HCT116 (cell line): Measurements from ENCODE around the gene ATAT1. TPM values are rescaled to one million over a fixed set of nuclear protein-coding genes. Genes with fewer than 3 reads are reported as not detected.

Source experiments
- ATAC-seq: fragments of 200-7000 bp; cut with Tn5 transposase; 2 replicates; pipeline ENCODE4 v1.9.1; 2020; ENCODE audit warnings: mild to moderate bottlenecking, moderate library complexity
- BruUV-seq: library from RNA; stranded (reverse); fragments of 400-500 nt; replicated peaks from 2 replicates; lab custom pipeline; 2021; lab: Mats Ljungman, UMichigan
- CTCF ChIA-PET: fragments of 300-600 bp; sonication (Branson Sonifier 250); formaldehyde crosslinking; loops from one replicate; lab custom pipeline; 2021; ENCODE audit warnings: antibody characterized with exemption; lab: Charles Lee
- POLR2A ChIA-PET: fragments of 300-600, 350-600 bp; sonication (Branson Sonifier 250); formaldehyde crosslinking; loops from one replicate; lab custom pipeline; 2021; ENCODE audit warnings: antibody characterized with exemption; lab: Charles Lee
- RAD21 ChIA-PET, 2 experiments: fragments of 300-600 bp; sonication (Branson Sonifier 250); formaldehyde crosslinking; loops; one replicate each; lab custom pipeline; 2023; ENCODE audit warnings: low total read pairs in 2 of 2; ENCODE audit not compliant: uncharacterized antibody in 2 of 2, unreplicated experiment in 2 of 2, low non-redundant PET in 1 of 2; lab: Charles Lee
- DNase-seq: peaks from one replicate; pipeline ENCODE4 v3.0.0-alpha.2; 2010; ENCODE audit warnings: low read depth, low spot score
- H2AFZ ChIP-seq: fragments of 200-600 bp; shearing (Covaris generic), sonication (generic); 2 replicates; pipeline ENCODE4 v1.6.1; 2017; ENCODE audit warnings: low read depth, mixed run types, mixed read lengths, antibody characterized with exemption, low read length; ENCODE audit not compliant: poor library complexity, severe bottlenecking
- H3K27ac ChIP-seq: 2 replicates; pipeline ENCODE4 v1.5.1; 2012; ENCODE audit warnings: low read depth, low read length
- H3K27me3 ChIP-seq: fragments of 200-600 bp; sonication (generic); 2 replicates; pipeline ENCODE4 v1.6.1; 2016; ENCODE audit warnings: mixed run types, low read length, mixed read lengths; ENCODE audit not compliant: insufficient read depth
- H3K36me3 ChIP-seq, 2 experiments: fragments of 200-500 bp in 1 of 2; fragments of 200-600 bp in 1 of 2; sonication (Bioruptor generic) in 1 of 2; sonication (generic) in 1 of 2; 2 replicates each; pipeline versions ENCODE4 v1.5.1 to v1.6.1; 2014 to 2016; ENCODE audit warnings: low read length in 2 of 2, inconsistent platforms in 1 of 2, mixed read lengths in 1 of 2, mixed run types in 1 of 2; ENCODE audit not compliant: insufficient read depth in 2 of 2, control insufficient read depth in 1 of 2
- H3K4me1 ChIP-seq, 2 experiments: fragments of 200-600 bp in 1 of 2; sonication (generic) in 1 of 2; 2 replicates each; pipeline versions ENCODE4 v1.5.1 to v1.6.1; 2012 to 2017; ENCODE audit warnings: low read length in 2 of 2, inconsistent platforms in 1 of 2, mild to moderate bottlenecking in 1 of 2, mixed read lengths in 1 of 2, mixed run types in 1 of 2, moderate library complexity in 1 of 2; ENCODE audit not compliant: insufficient read depth in 2 of 2, control insufficient read depth in 1 of 2
- H3K4me2 ChIP-seq: fragments of 200-600 bp; sonication (generic); 2 replicates; pipeline ENCODE4 v1.6.1; 2017; ENCODE audit warnings: mixed run types, low read length, mixed read lengths
- H3K4me3 ChIP-seq, 2 experiments: fragments of 200-600 bp in 1 of 2; sonication (generic) in 1 of 2; replicated peaks in 1 of 2; 2 replicates each; pipeline ENCODE4 v1.5.1; 2011 to 2016; ENCODE audit warnings: low read length in 2 of 2, control low read depth in 1 of 2, low read depth in 1 of 2, mild to moderate bottlenecking in 1 of 2, mixed read lengths in 1 of 2, mixed run types in 1 of 2
- H3K79me2 ChIP-seq: fragments of 200-600 bp; sonication (generic); 2 replicates; pipeline ENCODE4 v1.6.1; 2017; ENCODE audit warnings: mild to moderate bottlenecking, mixed run types, low read length, moderate library complexity, mixed read lengths; ENCODE audit not compliant: insufficient read depth
- H3K9ac ChIP-seq: fragments of 200-600 bp; sonication (generic); 2 replicates; pipeline ENCODE4 v1.6.1; 2016; ENCODE audit warnings: low read length, mixed read lengths
- H3K9me2 ChIP-seq: fragments of 200-600 bp; sonication (generic), shearing (Covaris generic); 2 replicates; pipeline ENCODE4 v1.6.1; 2017; ENCODE audit warnings: mixed run types, mild to moderate bottlenecking, moderate library complexity; ENCODE audit not compliant: insufficient read depth
- H3K9me3 ChIP-seq, 2 experiments: fragments of 200-500 bp in 1 of 2; fragments of 200-600 bp in 1 of 2; sonication (Bioruptor generic) in 1 of 2; sonication (generic) in 1 of 2; 2 replicates each; pipeline ENCODE4 v1.6.1; 2014 to 2017; ENCODE audit warnings: low read length in 2 of 2, mixed read lengths in 2 of 2, inconsistent platforms in 1 of 2, low read depth in 1 of 2, mild to moderate bottlenecking in 1 of 2, mixed run types in 1 of 2, moderate library complexity in 1 of 2; ENCODE audit not compliant: control insufficient read depth in 1 of 2, insufficient read depth in 1 of 2
- H4K20me1 ChIP-seq: fragments of 200-600 bp; sonication (generic), shearing (Covaris generic); 2 replicates; pipeline ENCODE4 v1.6.1; 2017; ENCODE audit warnings: mixed run types, mild to moderate bottlenecking, moderate library complexity; ENCODE audit not compliant: insufficient read depth
- FOSL1 ChIP-seq: IDR thresholded peaks from 2 replicates; pipeline ENCODE4 v1.6.1; 2012; ENCODE audit warnings: low read depth
- POLR2AphosphoS5 ChIP-seq: IDR thresholded peaks from 2 replicates; pipeline ENCODE4 v1.6.1; 2011; ENCODE audit warnings: mild to moderate bottlenecking, low read depth, low read length, moderate library complexity
- RAD21 ChIP-seq: IDR thresholded peaks from 2 replicates; pipeline ENCODE4 v1.6.1; 2012; ENCODE audit warnings: low read depth, mild to moderate bottlenecking
- SIN3A ChIP-seq: IDR thresholded peaks from 2 replicates; pipeline ENCODE4 v1.6.1; 2012; ENCODE audit warnings: low read depth
- intact Hi-C: fragments of 100-400 bp; cut with micrococcal nuclease; formaldehyde crosslinking; loops from 2 replicates; pipeline ENCODE4 v1.10.0; 2022
- total RNA-seq: library from RNA; stranded (reverse); gene quantifications from one replicate; pipeline ENCODE4 v1.2.1, GENCODE V29; 2021; ENCODE audit not compliant: unreplicated experiment
- TF ChIP-seq, protein P1 (sequence below): IDR thresholded peaks from 2 replicates; pipeline ENCODE4 v1.6.1; 2011; ENCODE audit warnings: mild to moderate bottlenecking, low read length, moderate library complexity; ENCODE audit not compliant: insufficient replicate concordance; ENCODE audit errors: extremely low read depth
- TF ChIP-seq, protein P2 (sequence below): IDR thresholded peaks from 2 replicates; pipeline ENCODE4 v1.6.1; 2012
- TF ChIP-seq, protein P3 (sequence below): IDR thresholded peaks from 2 replicates; pipeline ENCODE4 v1.6.1; 2012; ENCODE audit warnings: low read depth

Gene ATAT1
- total RNA-seq, 1 experiment from 2014 or later, result 19.8 TPM

DNA sequence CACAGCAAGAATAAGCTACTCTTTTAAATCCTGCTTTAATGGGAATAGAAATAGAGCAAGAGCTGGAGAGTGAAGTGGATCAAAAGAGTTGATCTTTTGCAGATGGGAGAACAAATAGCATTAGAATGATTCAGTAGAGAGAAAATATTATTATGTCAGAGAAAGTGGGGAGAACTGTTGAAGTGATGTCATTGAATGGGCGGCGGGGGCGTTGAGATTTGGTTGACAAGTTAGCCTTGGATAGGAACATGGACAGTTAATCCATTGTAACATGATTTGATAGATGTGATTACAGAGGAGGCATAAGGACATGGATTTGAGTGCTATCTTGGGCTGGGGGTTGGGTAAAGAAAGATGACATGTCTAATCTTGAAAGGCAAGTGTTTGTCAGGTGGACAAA, 9.2 kb downstream of the ATAT1 start (continued):
- TF ChIP-seq, protein P1, sequence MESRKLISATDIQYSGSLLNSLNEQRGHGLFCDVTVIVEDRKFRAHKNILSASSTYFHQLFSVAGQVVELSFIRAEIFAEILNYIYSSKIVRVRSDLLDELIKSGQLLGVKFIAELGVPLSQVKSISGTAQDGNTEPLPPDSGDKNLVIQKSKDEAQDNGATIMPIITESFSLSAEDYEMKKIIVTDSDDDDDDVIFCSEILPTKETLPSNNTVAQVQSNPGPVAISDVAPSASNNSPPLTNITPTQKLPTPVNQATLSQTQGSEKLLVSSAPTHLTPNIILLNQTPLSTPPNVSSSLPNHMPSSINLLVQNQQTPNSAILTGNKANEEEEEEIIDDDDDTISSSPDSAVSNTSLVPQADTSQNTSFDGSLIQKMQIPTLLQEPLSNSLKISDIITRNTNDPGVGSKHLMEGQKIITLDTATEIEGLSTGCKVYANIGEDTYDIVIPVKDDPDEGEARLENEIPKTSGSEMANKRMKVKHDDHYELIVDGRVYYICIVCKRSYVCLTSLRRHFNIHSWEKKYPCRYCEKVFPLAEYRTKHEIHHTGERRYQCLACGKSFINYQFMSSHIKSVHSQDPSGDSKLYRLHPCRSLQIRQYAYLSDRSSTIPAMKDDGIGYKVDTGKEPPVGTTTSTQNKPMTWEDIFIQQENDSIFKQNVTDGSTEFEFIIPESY, result no peak
- TF ChIP-seq SIN3A, result no peak
- TF ChIP-seq, protein P2, sequence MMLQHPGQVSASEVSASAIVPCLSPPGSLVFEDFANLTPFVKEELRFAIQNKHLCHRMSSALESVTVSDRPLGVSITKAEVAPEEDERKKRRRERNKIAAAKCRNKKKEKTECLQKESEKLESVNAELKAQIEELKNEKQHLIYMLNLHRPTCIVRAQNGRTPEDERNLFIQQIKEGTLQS, result no peak
- TF ChIP-seq FOSL1, result no peak
- TF ChIP-seq, protein P3, sequence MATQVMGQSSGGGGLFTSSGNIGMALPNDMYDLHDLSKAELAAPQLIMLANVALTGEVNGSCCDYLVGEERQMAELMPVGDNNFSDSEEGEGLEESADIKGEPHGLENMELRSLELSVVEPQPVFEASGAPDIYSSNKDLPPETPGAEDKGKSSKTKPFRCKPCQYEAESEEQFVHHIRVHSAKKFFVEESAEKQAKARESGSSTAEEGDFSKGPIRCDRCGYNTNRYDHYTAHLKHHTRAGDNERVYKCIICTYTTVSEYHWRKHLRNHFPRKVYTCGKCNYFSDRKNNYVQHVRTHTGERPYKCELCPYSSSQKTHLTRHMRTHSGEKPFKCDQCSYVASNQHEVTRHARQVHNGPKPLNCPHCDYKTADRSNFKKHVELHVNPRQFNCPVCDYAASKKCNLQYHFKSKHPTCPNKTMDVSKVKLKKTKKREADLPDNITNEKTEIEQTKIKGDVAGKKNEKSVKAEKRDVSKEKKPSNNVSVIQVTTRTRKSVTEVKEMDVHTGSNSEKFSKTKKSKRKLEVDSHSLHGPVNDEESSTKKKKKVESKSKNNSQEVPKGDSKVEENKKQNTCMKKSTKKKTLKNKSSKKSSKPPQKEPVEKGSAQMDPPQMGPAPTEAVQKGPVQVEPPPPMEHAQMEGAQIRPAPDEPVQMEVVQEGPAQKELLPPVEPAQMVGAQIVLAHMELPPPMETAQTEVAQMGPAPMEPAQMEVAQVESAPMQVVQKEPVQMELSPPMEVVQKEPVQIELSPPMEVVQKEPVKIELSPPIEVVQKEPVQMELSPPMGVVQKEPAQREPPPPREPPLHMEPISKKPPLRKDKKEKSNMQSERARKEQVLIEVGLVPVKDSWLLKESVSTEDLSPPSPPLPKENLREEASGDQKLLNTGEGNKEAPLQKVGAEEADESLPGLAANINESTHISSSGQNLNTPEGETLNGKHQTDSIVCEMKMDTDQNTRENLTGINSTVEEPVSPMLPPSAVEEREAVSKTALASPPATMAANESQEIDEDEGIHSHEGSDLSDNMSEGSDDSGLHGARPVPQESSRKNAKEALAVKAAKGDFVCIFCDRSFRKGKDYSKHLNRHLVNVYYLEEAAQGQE, result no peak
- TF ChIP-seq, all 23 proteins: peak for 0

DNA sequence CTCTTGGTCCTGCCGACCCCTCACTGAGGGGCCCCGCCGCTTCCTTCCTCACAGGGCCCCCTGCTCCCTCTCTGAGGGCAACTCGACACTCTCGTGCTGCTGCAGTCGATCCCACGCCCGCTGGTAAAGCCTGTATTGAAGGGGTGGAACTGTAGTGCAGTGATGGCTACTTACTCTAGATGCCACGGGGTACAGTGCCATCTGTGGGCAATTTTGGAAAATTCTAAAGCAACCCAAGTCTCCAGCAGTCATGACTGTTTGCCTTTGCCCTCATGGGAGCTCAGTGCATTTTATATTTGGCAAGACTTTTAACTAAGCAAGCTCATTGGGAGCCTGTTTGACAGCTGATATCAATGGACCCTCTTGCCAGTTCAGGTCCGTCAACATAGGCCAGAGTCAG, 13.8 kb downstream of the ATAT1 start:
- Histone ChIP-seq H3K9me3 (no peaks in the 10 kb centered on the region), H3K27ac (no peak overlapping the region), H3K79me2 (no peaks in the 10 kb centered on the region), H3K4me1 (no peaks in the 10 kb centered on the region), H3K27me3 (no peaks in the 10 kb centered on the region), H4K20me1 (no peaks in the 10 kb centered on the region), H3K9me2 (no peaks in the 10 kb centered on the region), H3K36me3 (peaks cover 13 to 16% of the 10 kb centered on the region in 2 experiments; a peak in 3 of 4 replicates), H3K4me2 (no peak overlapping the region), H3K4me3 (no peak overlapping the region), H3K9ac (no peak overlapping the region), H2AFZ (no peak overlapping the region)
- no TSS peak for BruUV-seq
- intact Hi-C loops, result no loop called here
- TF ChIP-seq POLR2AphosphoS5 (no peak), RAD21 (no peak)
- RAD21 ChIA-PET, result no interaction called here
- DNase-seq (no peak), ATAC-seq (peak; percentile 65; the same call in 1 of the 2 replicates)
- CTCF ChIA-PET, result no interaction called here
- POLR2A ChIA-PET, result no interaction called here
